ENCODE measurements around the gene WNT9B.

DNA sequence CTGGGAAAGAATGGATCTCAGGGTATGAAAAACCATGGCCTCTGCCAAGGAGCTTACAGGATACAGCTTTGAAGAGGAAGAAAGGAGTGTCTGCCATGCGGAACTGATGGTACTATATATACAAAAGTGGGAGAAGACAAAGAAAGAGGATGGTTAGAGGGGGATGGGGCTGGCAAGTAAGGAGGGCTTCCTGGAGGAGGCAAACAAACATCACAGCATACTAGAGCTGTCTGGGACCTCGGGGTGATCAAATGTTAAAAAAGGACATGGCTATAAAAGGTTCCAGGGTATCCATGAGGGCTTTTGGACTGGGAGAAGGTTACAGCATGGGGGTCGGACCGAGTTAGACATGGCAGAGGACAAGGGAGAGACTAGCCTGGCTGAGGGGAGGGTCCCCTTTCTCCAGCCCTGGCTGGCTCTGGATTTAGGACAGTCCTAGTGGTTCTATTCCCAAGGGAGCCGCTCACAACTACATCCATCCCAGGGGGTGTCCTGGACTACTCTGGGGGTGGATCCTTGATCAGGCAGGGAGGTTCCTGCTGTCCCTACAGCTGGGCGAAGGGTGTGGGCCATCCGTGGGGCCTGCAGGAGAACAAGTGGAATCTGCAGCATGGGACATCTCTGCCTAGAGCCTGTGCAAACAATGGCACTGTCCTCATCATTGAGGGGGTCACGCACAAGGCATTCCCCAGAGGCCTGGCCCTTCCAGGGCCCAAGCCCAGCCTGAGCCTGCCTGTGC is 12.2 kb downstream of the WNT9B start:
- TF ChIP-seq POLR2A (IDR thresholded peaks at IDR 0.05; ENCODE audit: low read depth, low read length) (no peak), TAF1 (IDR thresholded peaks at IDR 0.05; ENCODE audit: low read depth, low read length) (no peak), POLR2AphosphoS5 (IDR thresholded peaks at IDR 0.05; ENCODE audit: low read depth, low read length) (no peak), PAX5 (IDR thresholded peaks at IDR 0.05; ENCODE audit: insufficient read depth, low read length, severe bottlenecking) (no peak), SPI1 (IDR thresholded peaks at IDR 0.05; ENCODE audit: low read depth, low read length) (no peak)

All from GM12891 (cell line).